Effector memory CD4-positive, alpha-beta T cell (primary cell): ENCODE measurements around the gene APOD.
"Not testable (repeated sequence)": the region's sequence is repeated elsewhere in the genome, so short reads cannot be mapped to it uniquely, and the experiment has no call there.

Source experiments
- DNase-seq, 3 donors: peaks; one replicate each; pipeline ENCODE4 v3.0.0-alpha.2; 2020
- H3K27ac ChIP-seq: 2 replicates; pipeline ENCODE4 v1.7.0; 2013; ENCODE audit warnings: mild to moderate bottlenecking, low read length, moderate library complexity; ENCODE audit not compliant: insufficient read depth, poor library complexity, severe bottlenecking
- H3K27me3 ChIP-seq: replicated peaks from 2 replicates; pipeline ENCODE4 v1.7.0; 2013; ENCODE audit warnings: mild to moderate bottlenecking, low read length; ENCODE audit not compliant: insufficient read depth, control insufficient read depth, poor library complexity, severe bottlenecking
- H3K36me3 ChIP-seq: 2 replicates; pipeline ENCODE4 v1.7.0; 2013; ENCODE audit warnings: mild to moderate bottlenecking, low read length, moderate library complexity; ENCODE audit not compliant: control insufficient read depth, insufficient read depth
- H3K4me1 ChIP-seq: 2 replicates; pipeline ENCODE4 v1.7.0; 2013; ENCODE audit warnings: low read length, mild to moderate bottlenecking; ENCODE audit not compliant: control insufficient read depth, insufficient read depth, poor library complexity, severe bottlenecking
- H3K4me3 ChIP-seq: 2 replicates; pipeline ENCODE4 v1.7.0; 2013; ENCODE audit warnings: low read length, low read depth, mild to moderate bottlenecking; ENCODE audit not compliant: insufficient read depth, poor library complexity, severe bottlenecking
- H3K9me3 ChIP-seq: 2 replicates; pipeline ENCODE4 v1.7.0; 2013; ENCODE audit warnings: mild to moderate bottlenecking, low read length, moderate library complexity; ENCODE audit not compliant: control insufficient read depth

Gene APOD

DNA sequence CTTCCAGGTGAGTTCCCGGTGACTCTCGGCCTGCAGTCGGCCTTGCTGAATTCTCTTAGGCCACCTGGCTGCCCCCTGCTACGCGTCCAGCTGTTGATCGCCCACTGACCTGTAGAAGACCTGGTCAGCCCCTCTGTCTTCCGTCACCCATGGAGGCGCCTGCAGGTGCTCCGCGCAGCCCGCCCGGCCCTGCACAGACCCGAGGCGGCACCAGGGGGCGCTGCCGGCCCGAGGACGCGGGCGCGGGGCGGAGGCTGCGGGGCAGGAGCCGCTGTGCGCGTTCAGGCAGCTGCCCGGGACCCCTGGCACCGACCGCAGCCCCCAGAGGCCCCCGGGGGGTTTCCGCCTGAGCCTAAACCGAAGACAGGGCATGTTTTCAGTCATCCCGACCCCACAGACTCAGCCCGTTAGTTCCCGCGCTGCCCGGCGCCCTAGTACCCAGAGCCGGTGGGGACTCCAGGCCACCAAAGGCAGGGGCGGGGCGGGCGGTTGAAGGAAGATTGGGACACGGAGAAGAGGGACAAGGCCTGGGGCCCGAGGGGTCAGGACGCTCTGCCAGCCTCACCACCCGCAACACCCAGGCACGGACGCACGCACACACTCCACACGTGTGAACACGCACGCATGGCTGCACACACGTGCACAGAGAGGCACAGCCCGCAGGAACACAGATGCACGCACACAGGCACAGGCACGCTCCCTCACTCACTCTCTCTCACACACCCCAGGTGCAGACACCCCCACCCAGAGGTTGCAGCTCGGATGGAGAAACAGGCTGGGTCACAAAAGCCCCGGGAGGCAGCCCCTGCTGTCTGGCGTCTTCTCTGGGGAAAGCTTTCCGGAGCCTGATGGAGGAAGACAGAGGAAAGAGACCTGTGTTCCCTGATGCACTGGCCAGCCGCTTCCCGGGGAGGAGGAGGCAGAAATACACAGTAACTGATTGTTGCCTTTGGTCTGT lies 41.1 kb upstream of the APOD start:
- not testable (repeated sequence) for H3K4me1 ChIP-seq, H3K27me3 ChIP-seq, H3K27ac ChIP-seq, DNase-seq, H3K4me3 ChIP-seq, H3K36me3 ChIP-seq, H3K9me3 ChIP-seq

- DNase-seq, H3K4me1 ChIP-seq, H3K27me3 ChIP-seq, H3K27ac ChIP-seq, H3K9me3 ChIP-seq, H3K4me3 ChIP-seq, H3K36me3 ChIP-seq: not testable (repeated sequence)
These were observed 40.4 kb upstream of the APOD start for GRCh38 chr3:195624171-195624570.

GRCh38 chr3:195623217-195623965 lies 39.7 kb upstream of the APOD start:
- DNase-seq, H3K27me3 ChIP-seq: not testable (repeated sequence)

GRCh38 chr3:195622523-195623170 lies 38.9 kb upstream of the APOD start:
- H3K9me3 ChIP-seq, H3K27me3 ChIP-seq, H3K4me1 ChIP-seq, H3K4me3 ChIP-seq, H3K27ac ChIP-seq, H3K36me3 ChIP-seq, DNase-seq: not testable (repeated sequence)

More at GRCh38 chr3:195623217-195623965, 39.7 kb upstream of the APOD start:
- H3K36me3 ChIP-seq, H3K4me3 ChIP-seq, H3K4me1 ChIP-seq, H3K27ac ChIP-seq, H3K9me3 ChIP-seq: not testable (repeated sequence)

DNA sequence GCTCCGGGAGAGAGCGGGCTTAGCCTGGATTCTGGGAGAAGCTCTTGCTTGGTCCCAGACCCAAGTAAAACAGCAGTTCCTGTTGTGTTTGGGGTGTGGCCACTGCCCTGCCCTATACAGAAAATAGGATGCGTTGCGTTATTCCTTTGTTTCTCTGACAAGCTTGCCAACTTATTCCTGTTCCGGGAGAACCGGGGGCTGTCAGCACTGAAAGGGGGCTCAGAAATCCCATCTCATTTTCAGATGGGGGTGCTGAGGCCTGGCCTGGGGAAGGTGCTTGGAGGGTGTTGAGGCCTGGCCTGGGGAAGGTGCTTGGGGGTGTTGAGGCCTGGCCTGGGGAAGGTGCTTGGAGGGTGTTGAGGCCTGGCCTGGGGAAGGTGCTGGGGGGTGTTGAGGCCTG lies 38.3 kb upstream of the APOD start:
- not testable (repeated sequence) for H3K4me3 ChIP-seq, H3K9me3 ChIP-seq, H3K27me3 ChIP-seq, H3K36me3 ChIP-seq, DNase-seq, H3K4me1 ChIP-seq, H3K27ac ChIP-seq

DNA sequence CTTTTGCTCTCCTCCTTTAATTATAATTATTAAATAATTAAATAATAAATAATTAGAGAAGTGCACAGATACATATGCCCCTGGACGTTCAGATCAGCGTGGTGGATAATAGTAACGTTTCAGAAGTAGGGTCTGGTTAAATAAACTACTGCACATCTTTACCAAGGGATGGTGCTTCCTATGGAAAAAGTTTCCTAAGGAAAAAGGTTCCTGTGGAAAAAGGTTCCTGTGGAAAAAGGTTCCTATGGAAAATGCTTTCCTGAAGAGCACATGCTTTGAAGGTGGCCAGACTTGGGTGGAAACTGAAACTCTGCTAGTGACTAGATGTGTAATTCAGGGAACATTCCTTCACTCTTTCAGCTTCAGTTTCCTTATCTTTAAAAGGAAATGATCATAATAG lies 37.4 kb upstream of the APOD start:
- H3K27ac ChIP-seq, H3K4me3 ChIP-seq, H3K9me3 ChIP-seq, DNase-seq, H3K4me1 ChIP-seq, H3K36me3 ChIP-seq, H3K27me3 ChIP-seq: not testable (repeated sequence)

GRCh38 chr3:195620476-195620875 lies 36.7 kb upstream of the APOD start:
- H3K36me3 ChIP-seq, H3K27me3 ChIP-seq, H3K9me3 ChIP-seq, H3K4me3 ChIP-seq, H3K27ac ChIP-seq, H3K4me1 ChIP-seq, DNase-seq: not testable (repeated sequence)

GRCh38 chr3:195619591-195620369 lies 36.0 kb upstream of the APOD start:
- H3K36me3 ChIP-seq, H3K9me3 ChIP-seq, H3K27ac ChIP-seq, H3K4me3 ChIP-seq, H3K4me1 ChIP-seq, H3K27me3 ChIP-seq, DNase-seq: not testable (repeated sequence)

DNA sequence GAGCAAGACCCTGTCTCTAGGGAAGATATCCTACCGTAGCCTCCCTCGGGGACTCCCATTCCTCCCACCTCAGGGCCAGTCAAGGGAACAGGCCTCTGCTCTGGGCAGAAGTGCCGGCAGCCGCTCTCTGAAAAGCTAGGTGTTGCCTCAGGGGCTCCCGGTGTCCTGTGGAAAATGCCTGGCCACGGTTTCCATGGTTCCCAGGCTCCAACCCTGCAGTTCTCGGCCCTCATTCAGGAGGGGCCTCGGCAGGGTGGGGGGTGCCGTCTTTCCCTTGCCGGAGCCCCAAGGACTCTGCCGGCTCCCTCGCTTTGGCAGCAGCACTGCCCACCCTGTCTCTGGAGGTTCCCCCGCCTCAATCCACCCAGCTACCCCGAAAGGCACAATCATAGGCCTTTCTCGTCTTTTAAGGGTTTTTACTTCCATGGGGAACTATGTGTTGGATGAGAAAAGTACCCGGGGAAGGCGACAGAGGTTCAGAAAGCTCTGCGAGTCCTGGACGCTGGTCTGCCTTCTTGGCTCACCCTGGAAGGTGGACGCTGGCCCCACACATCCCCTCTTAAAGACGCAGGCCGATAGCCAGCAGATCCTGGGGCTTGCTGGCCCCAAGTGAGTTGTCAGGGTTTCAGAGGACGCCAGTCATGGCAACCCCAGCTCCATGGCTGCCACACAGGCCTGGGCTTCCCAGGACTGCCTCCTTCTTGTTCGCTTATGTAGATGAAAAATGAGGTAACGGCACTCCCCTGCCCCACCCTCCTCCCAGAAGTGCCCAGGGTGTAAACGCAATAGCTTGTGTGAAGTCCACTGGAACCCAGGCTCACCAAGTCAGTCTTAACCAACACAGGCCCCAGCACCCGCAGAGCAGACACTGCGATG lies 34.3 kb upstream of the APOD start:
- not testable (repeated sequence) for H3K4me1 ChIP-seq, H3K27ac ChIP-seq, H3K4me3 ChIP-seq, H3K27me3 ChIP-seq, DNase-seq, H3K9me3 ChIP-seq, H3K36me3 ChIP-seq
